Kidney glomerular epithelial cell (primary cell): ENCODE data around the gene MAGI2.
"Not testable (repeated sequence)": the region's sequence is repeated elsewhere in the genome, so short reads cannot be mapped to it uniquely, and the experiment has no call there.

Source experiments
- DNase-seq: peaks from one replicate; lab custom pipeline; 2025; lab: John Stamatoyannopoulos, UW

The MAGI2 gene

GRCh38 chr7:79451580-79451979, 1.9 kb downstream of the MAGI2 start:
- DNase-seq: no peak

- not testable (repeated sequence) for DNase-seq
Measured at GRCh38 chr7:79442766-79443165, 10.7 kb downstream of the MAGI2 start.

- no peak for DNase-seq
Measured at GRCh38 chr7:79436378-79436777, 17.1 kb downstream of the MAGI2 start.

- peak; percentile 51 for DNase-seq
Measured at GRCh38 chr7:79434867-79435266, 18.6 kb downstream of the MAGI2 start.

- DNase-seq: peak; percentile 69
Measured at GRCh38 chr7:79434098-79434497, 19.4 kb downstream of the MAGI2 start.

GRCh38 chr7:79430391-79430790, 23.1 kb downstream of the MAGI2 start:
- DNase-seq: no peak

GRCh38 chr7:79425665-79426064, 27.8 kb downstream of the MAGI2 start:
- no peak for DNase-seq

GRCh38 chr7:79421751-79422150, 31.7 kb downstream of the MAGI2 start:
- no peak for DNase-seq

- peak; percentile 89 for DNase-seq
Measured at GRCh38 chr7:79420464-79420863, 33.0 kb downstream of the MAGI2 start.

GRCh38 chr7:79414910-79415309, 38.6 kb downstream of the MAGI2 start:
- no peak for DNase-seq

- DNase-seq: no peak
Measured at GRCh38 chr7:79412915-79413314, 40.6 kb downstream of the MAGI2 start.

- no peak for DNase-seq
Measured at GRCh38 chr7:79412438-79412837, 41.0 kb downstream of the MAGI2 start.

- DNase-seq: no peak
Measured at GRCh38 chr7:79410345-79410744, 43.1 kb downstream of the MAGI2 start.

- DNase-seq: no peak
Measured at GRCh38 chr7:79407351-79407750, 46.1 kb downstream of the MAGI2 start.

GRCh38 chr7:79406371-79406770, 47.1 kb downstream of the MAGI2 start:
- no peak for DNase-seq

GRCh38 chr7:79405368-79405767, 48.1 kb downstream of the MAGI2 start:
- no peak for DNase-seq

GRCh38 chr7:79403879-79404278, 49.6 kb downstream of the MAGI2 start:
- no peak for DNase-seq

- no peak for DNase-seq
Measured at GRCh38 chr7:79403451-79403850, 50.0 kb downstream of the MAGI2 start.

- DNase-seq: no peak
Measured at GRCh38 chr7:79401254-79401653, 52.2 kb downstream of the MAGI2 start.

- DNase-seq: no peak
Measured at GRCh38 chr7:79400222-79400621, 53.2 kb downstream of the MAGI2 start.

- DNase-seq: no peak
Measured at GRCh38 chr7:79398138-79398749, 55.2 kb downstream of the MAGI2 start.

GRCh38 chr7:79386688-79387422, 66.6 kb downstream of the MAGI2 start:
- no peak for DNase-seq

GRCh38 chr7:79381921-79382320, 71.5 kb downstream of the MAGI2 start:
- DNase-seq: no peak

- DNase-seq: no peak
Measured at GRCh38 chr7:79377097-79377496, 76.4 kb downstream of the MAGI2 start.
